Panc1 (cell line): ENCODE data around the gene NSG2.

ENCODE experiments used
- CTCF ChIP-seq: fragments of 450-650 bp; IDR thresholded peaks from 2 replicates; pipeline ENCODE4 v1.5.1; 2017; ENCODE audit warnings: mild to moderate bottlenecking
- POLR2AphosphoS5 ChIP-seq: IDR thresholded peaks from 2 replicates; pipeline ENCODE4 v1.6.1; 2012; ENCODE audit warnings: mild to moderate bottlenecking, low read depth, low read length, moderate library complexity
- REST ChIP-seq, 2 experiments: IDR thresholded peaks; 2 replicates each; pipeline ENCODE4 v1.6.1; 2011 to 2012; ENCODE audit warnings: low read depth in 2 of 2, control low read depth in 1 of 2, low read length in 1 of 2, mild to moderate bottlenecking in 1 of 2, moderate library complexity in 1 of 2; ENCODE audit not compliant: insufficient read depth in 1 of 2

GRCh38 chr5:174011441-174011840, 34.1 kb upstream of the NSG2 start:
- no peak for TF ChIP-seq REST (IDR thresholded peaks at IDR 0.05; ENCODE audit: insufficient read depth in 1 of 2, low read depth in 2 of 2, low read length in 1 of 2)
- TF ChIP-seq CTCF, result no peak
- no peak for TF ChIP-seq POLR2AphosphoS5
